Measurements from ENCODE around the gene DPYD. TPM values are rescaled to one million over a fixed set of nuclear protein-coding genes. Genes with fewer than 3 reads are reported as not detected.

The DPYD gene
- total RNA-seq, 1 donor from 2014 or later: 45.7 TPM

DNA sequence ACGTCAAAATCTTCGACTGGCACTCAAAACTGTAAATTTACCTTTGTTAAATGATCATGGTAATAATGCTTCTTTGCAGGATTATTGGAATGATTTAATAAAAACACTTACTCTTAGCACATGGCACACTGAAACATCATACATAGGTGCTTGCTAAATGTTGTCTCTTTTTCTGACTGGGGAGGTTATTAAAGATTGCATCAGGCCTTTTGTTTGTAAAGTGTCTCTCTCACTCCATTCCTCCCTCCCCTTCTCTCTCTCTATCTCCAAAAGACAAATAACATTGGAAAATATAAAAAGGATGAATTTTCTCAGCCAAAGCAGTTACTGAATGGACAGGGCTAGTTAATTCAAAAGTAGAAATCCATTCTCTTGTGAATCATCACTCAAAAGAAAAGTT lies 404.2 kb downstream of the DPYD start:
- DNase-seq (ENCODE audit: low spot score): no peak
- no peak for ATAC-seq
- intact Hi-C loops (cut with DNase I): no loop called here

DNA sequence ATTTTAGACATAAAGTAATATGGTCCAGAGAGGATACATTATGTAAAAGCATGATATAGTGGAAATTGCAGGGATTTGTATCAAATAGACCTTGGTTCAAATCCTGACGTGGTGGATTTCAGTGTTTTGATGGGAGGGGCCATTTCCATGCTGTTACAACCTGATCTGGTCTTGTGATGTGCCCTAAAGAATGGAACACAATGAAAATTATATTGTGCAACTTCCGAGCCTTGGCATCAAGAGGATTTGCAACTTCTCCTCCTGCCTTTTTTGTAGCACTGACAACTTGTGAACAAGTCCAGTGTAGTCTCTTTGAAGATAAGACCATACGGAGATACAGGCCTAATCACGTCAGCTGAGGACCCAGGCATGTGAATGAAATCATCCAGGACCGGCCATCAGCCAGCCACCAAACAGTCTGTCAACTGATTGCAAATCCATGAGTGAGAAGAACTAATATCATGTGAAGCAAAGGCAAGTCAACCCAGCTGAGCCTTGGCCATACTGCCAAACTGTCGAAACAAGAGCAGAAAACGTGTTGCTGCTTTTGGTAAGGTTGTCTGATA lies 412.1 kb downstream of the DPYD start:
- ATAC-seq (no peak), DNase-seq (ENCODE audit: low spot score) (no peak)
- intact Hi-C loops (cut with DNase I): no loop called here

DNA sequence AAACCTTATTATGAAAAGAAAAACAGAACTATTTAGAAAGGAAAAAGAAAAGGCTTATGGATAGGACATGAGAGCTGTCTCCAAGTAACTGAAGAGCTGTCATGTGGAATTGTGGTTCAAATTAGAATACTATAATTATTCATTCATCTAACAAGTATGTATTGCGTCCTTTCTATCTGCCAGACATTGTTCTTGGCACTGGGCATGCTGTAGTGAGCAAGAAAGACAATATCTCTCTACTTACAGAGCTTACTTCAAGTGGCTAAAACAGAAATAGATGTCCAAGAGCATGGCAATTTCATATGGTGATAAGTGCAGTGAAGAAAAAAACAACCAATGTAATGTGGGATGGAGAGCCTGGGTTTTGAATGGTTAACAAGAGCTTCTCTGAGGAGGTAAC lies 413.0 kb downstream of the DPYD start:
- DNase-seq (ENCODE audit: low spot score): no peak
- intact Hi-C loops (cut with DNase I): no loop called here
- no peak for ATAC-seq

DNA sequence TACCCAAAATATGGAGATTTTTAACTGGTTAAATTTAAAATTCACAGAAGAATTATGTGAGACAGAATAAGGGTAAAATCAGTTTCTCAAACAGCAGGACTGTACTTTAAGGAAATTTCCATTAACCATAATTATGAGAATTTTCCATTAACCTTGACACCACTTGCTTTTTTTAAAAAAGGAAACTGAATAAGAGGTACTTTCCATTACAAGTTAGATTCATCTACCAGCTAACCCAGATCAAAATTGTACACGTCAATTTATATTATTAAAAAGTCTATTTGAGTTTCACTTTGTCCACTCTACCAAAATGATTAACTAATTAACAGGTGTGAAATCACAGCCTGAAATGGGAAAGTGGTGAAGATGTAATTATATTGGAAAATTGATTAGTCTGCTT lies 414.5 kb downstream of the DPYD start:
- intact Hi-C loops (cut with DNase I): no loop called here
- no peak for ATAC-seq
- no peak for DNase-seq (ENCODE audit: low spot score)

DNA sequence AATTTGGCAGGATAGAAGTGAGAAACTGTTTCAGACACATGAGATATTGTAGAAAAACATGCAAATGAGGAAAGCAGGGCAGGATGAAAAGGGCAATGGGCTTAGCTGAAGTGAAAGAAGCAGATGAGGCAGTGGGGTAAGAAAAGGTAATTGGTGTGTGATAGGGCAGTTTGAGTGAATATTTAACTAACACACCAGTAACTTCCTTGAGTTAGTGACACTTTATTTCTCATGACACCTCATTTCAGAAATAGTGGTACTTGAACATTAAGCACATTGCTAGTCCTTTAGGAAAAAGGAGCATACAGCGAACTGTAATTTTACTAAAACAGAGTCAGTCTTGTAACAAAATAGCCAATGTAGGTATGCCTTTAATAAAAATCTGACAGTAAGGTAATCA lies 415.0 kb downstream of the DPYD start:
- intact Hi-C loops (cut with DNase I): no loop called here
- no peak for ATAC-seq
- no peak for DNase-seq (ENCODE audit: low spot score)

DNA sequence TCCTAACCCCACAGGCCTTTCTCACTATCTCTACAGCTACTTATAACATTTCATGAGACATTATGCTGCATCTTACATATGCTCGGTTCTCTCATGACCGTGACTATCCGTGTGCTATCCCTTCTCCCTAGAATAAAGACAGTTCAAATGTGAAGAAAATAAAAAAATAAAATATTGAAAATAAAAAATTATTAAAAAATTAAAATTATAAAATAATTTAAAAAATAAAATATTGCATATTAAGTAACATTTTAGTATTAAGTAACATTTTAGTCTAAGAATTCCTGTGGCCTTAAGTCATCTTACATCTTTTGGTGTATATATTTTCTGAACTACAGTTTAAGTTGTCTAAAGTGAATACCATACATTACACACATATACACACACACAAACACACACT lies 415.5 kb downstream of the DPYD start:
- ATAC-seq (no peak), DNase-seq (ENCODE audit: low spot score) (no peak)
- intact Hi-C loops (cut with DNase I): no loop called here

DNA sequence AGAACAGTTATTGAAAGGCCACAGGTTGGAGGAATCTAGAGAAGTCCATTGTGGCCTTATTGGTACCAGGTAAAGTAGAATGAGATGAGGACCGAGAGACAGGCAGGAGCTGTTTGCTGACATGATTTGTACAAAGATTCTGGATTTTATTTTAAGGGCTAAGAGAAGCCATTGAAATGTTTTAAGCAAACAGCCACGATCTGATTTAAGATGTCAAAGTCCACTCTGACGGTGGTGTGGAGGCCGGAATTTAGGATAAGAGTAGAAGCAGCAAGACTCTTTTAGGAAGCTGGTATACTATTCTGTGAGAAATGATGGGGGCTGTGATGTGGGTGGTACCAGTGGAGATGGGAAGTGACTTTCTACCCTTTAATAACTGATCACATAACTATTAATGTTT lies 418.5 kb downstream of the DPYD start:
- ATAC-seq (no peak), DNase-seq (ENCODE audit: low spot score) (no peak)
- intact Hi-C loops (cut with DNase I): no loop called here

DNA sequence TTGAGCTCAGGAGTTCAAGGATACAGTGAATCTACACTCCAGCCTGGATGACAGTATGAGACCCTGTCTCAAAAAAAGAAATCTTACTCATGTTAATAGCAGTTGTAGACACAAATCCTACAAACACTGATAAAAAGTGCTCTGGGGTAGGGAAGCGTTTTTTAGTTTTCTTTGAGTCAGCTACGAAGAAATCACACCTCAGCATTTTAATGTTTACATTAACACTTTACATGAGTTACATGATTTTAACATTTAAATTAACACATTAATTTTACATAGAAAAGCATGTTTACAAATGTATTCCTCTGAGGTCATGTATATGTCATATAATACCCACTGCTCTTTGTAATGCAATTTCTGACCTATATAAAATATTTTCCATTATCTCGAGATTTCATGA lies 419.2 kb downstream of the DPYD start:
- no peak for DNase-seq (ENCODE audit: low spot score)
- intact Hi-C loops (cut with DNase I): no loop called here
- no peak for ATAC-seq

DNA sequence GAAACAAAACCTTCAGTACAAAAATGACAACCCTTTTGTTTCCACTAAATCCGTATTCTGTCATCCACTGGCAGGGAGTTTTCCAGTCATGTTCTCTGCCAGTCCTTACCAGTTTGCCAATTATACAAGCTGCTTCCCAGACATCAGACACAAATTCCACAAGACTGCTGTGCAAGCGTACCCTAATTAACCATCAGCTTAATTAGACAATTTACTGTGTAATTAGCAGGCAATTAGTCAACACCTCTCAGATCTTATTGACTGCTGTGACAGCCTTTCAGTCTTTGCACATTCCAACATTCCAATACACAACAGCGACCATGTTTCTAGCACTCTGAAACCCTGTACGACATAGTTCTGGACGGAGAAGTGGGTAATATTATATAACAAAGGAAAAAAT lies 420.1 kb downstream of the DPYD start:
- no peak for DNase-seq (ENCODE audit: low spot score)
- ATAC-seq: no peak
- intact Hi-C loops (cut with DNase I): no loop called here

DNA sequence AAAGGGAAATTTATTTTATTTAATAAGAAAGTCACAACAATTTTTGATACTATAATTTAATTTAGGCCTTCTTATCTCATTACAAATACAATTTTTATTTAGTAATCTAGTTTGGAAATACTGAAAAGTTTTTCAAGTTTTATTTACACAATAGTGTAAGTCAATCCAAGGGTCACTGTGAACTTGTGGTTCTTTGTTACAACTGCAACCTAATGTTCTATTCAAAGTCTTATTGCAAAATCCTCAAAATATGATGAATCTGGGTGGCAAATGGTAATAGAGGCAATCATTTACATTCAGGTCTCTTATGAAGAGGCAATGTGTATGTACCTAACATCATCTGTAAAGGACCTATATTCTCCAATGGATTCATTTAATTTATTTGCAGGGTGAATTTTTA lies 421.2 kb downstream of the DPYD start:
- no peak for ATAC-seq
- no peak for DNase-seq (ENCODE audit: low spot score)
- intact Hi-C loops (cut with DNase I): no loop called here

DNA sequence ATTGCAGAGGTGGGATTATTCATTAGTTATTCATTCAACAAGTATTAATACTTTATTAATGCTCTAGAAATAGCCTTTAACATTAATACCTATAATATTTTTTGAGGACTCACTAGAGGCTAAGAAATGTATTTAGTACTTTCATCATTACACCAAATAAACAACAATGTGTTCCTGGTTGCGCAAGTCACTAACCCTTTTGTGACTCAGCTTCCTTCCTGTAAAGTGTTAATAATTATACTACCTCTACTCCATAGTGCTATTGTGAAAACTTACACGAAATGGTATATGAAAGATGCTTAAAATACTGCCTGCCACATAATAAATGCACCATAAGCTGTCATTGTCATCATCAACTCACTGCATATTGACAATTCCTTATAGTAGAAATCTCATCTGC lies 431.0 kb downstream of the DPYD start:
- intact Hi-C loops (cut with DNase I): no loop called here
- no peak for DNase-seq (ENCODE audit: low spot score)
- ATAC-seq: no peak

DNA sequence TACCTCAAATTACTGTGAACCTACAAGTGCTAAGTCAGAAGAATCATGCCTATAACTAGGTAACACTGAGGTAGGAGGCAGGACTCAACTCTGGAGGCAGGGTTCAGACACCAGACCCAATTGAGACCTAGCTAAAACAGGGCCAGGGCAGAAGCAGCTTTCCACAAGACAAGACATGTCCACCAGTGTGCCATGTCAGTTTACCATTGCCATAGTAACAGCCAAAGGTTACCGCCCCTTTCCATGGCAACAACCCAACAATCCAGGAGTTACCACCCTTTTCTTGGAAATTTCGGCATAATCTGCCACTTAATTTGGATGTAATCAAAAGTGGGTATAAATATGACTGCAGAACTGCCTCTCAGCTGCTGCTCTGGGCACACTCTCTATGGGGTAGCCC lies 432.3 kb downstream of the DPYD start:
- intact Hi-C loops (cut with DNase I): no loop called here
- ATAC-seq (no peak), DNase-seq (ENCODE audit: low spot score) (no peak)

DNA sequence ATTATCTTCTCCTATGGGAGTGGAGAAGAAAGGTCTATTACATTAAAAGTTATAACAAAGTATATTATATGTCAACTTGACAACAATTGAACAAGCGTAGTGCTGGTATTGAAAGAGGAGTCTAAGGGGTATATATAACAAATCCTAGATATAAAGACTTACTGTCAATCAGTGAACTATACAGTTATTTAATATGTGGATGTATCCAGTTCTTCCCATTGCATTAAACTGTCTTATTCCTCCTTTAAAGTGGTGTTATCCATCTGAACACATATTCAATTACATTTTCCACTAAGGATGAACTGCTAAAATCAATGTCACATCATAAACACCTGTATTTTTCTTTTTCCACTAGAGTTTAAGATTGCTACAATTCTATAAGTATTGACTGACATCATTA lies 438.8 kb downstream of the DPYD start:
- no peak for DNase-seq (ENCODE audit: low spot score)
- intact Hi-C loops (cut with DNase I): no loop called here
- no peak for ATAC-seq

DNA sequence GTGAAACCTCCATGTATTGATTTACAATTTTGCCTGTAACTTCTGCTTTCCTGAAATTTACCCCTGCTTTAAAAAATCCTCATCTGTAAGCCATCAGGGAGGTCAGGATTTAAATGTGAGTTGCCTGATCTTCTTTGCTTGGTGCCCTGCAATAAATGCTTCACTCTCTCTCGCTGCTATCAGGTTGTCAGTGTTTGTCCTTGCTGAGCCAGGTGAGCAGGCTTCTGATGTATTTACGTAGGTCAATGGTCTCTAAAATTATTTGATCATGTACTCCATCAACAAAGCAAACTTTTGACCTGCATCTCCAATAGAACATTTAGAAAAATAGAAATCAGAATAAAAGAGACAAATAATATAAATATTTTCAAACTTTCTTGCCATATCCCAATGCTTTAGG lies 453.4 kb downstream of the DPYD start:
- DNase-seq (ENCODE audit: low spot score) (no peak), ATAC-seq (no peak)
- intact Hi-C loops (cut with DNase I): no loop called here

DNA sequence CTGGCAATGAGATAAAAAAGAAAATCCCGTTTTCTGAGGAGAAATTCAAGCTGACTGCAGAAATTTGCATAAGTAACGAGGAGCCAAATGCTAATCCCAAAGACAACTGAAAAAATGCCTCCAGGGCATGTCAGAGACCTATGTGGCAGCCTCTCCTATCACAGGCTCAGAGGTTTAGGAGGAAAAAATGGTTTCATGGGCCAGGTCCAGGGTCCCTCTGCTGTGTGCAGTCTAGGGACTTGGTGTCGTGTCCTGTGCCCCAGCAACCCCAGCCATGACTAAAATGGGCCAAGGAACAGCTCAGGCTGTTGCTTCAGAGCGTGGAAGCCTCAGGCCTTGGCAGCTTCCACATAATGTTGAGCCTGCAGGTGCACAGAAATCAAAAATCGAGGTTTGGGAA lies 456.5 kb downstream of the DPYD start:
- intact Hi-C loops (cut with DNase I): no loop called here
- DNase-seq (ENCODE audit: low spot score): no peak

DNA sequence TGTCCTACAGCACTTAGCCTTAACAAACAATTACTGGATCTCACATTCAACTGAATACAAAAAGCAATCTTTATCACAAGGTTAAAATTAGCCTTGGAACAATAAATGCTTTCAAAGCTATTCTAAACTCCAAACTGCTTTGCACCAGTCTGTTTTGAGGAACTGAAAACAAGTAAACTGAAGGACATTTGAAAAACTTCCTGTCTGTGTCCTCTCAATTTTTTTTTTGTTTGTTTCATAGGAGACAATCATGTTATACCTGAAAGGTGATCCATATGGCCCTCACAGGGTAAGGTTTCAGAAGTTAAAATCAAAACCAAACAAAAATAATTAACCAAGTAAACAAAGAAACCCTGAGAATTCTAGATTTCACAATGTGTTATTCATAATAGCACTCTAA lies 459.1 kb downstream of the DPYD start:
- ATAC-seq (peak; percentile 34), DNase-seq (ENCODE audit: low spot score) (no peak)
- intact Hi-C loops (cut with DNase I): no loop called here

More for the DNA sequence above, 456.5 kb downstream of the DPYD start:
- no peak for ATAC-seq

DNA sequence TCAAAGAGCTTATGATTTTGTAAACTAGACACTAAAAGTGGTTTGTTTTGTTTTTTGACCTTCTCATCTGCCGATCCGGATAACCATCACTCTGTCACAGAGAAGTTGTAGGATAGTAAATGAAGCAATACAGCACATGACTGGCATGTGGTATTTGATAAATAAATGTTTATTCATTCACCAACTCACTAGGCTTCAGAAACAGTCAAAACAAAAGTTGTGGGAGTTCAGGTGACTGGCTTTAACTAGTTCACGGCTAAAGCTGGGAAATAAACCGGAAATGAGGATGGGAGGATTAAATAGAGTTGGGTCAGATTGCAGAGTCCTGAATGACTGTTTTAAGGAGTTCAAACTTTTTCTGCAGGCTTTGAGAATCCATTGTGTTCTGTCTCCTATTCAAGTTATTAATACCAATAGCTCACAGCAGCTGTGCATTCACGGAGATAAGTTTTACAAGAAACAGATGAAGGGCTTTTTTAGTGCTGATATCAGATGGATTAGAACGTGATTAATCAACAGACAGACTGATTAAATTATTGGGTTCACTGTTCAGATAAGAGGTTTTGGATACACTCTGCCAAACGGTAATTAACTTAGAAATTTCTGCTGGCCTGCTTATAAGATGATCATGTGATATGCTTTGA lies 463.3 kb downstream of the DPYD start:
- no peak for DNase-seq (ENCODE audit: low spot score)
- ATAC-seq: no peak
- intact Hi-C loops (cut with DNase I): no loop called here

DNA sequence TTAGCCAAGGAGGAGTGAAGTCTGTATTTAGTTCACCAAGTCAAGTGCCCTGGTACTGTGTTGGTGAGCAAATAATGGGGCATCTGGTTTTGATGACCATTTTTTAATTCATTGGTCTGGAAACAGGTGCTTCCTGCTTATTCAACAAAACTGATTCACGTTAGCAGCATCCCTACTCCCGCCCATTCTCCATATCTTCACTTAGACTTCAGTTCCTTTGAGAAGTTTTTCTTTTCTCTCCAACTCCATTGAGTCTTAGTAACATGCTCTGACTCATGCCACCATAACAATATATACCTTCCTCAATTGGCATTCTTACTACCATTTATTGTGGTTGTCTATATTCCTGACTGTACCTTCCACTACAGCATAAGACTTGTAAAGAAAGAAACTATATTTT lies 468.9 kb downstream of the DPYD start:
- intact Hi-C loops (cut with DNase I): no loop called here
- no peak for ATAC-seq
- no peak for DNase-seq (ENCODE audit: low spot score)

DNA sequence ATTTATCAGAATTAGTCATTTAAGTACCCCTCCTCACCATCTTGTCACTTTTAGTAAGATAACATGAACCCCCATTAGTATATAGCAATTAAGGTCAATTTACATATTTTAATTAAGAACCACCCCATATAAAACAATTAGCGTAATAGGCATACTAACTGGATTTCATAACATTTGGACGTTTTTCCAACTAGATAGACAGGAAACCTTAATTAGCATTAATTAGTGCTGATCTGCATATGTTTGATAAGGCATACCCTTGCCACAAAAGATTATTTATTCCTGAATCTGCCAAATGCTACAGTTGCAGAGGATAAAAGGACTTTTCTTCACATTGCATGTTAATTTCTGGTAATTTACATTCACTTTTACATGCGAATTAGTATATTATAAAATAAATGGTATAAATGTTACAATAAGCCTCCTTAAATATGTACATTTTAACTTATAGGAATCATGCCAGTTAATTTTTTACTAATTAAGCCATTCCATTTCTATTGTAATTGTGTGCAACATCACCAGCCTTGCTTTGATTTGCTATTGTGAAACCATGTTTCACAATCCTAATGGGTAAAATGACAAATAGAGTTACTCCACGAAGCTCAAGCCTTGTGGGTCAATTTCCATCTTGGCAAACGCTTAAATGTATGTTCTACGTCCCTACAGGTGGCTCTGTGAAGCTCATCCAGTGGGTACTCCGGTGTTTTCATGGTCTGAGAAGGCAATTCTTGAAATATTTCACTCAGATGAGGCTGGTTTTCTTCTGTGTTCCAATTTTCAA lies 469.6 kb downstream of the DPYD start:
- ATAC-seq: no peak
- no peak for DNase-seq (ENCODE audit: low spot score)
- intact Hi-C loops (cut with DNase I): no loop called here

DNA sequence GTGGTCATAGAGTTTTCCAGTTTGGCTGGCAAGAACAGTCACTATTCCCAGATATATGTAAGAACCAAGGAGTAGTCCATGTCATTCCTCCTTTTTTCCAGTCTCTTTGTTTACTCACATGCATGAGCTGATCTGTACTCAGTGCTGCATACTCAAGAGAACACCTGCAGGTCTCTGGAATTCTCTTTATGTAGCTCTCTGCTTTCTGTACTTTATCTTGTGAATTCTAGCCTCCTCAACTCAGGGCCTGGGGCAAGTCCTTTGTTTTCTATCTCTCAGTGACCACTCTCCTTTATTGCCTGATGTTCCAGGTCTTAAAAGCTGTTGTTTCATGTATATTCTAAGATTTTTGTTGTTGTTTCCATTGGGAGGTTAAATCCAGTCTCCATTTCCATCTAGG lies 478.9 kb downstream of the DPYD start:
- intact Hi-C loops (cut with DNase I): no loop called here
- DNase-seq (ENCODE audit: low spot score) (no peak), ATAC-seq (no peak)

DNA sequence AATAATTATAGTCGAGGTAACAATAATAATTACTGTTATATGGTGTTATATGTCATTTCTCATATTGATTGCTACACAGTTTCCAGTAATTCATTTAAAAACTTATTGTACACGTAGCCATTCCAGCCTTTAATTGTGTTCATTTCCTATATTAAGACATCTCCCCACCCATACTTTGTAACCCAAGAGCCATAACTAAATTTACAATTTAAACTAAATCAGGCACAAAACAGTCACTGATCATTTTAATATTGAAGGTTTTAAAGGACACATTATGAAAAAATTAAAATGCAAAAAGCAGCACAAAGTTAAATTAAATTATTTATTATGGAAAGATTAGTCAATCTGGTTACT lies 487.0 kb downstream of the DPYD start:
- intact Hi-C loops (cut with DNase I): no loop called here
- DNase-seq (ENCODE audit: low spot score): no peak
- no peak for ATAC-seq

All from sciatic nerve (tissue), 2 donors.